Lung (tissue), 12 donors: Measurements from ENCODE around the gene CACNA1G. TPM values are rescaled to one million over a fixed set of nuclear protein-coding genes. Genes with fewer than 3 reads are reported as not detected.

Experiments
- ATAC-seq: fragments of 200-7000 bp; cut with Tn5 transposase; one replicate; pipeline ENCODE4 v1.9.1; 2020; ENCODE audit warnings: moderate number of reproducible peaks; ENCODE audit not compliant: insufficient read depth, low FRiP score
- DNase-seq, 3 donors: peaks; one replicate each; pipeline ENCODE4 v3.0.0-alpha.2; 2013 to 2017
- H3K27ac ChIP-seq, 2 donors: one replicate each; pipeline ENCODE4 v1.5.1; 2013; ENCODE audit warnings: mild to moderate bottlenecking in 2 of 2, moderate library complexity in 2 of 2, control low read depth in 1 of 2, inconsistent platforms in 1 of 2, low read depth in 1 of 2, low read length in 1 of 2
- H3K27me3 ChIP-seq, 3 donors: one replicate each; pipeline ENCODE4 v1.5.1; 2013; ENCODE audit warnings: low read length in 2 of 3; ENCODE audit not compliant: control insufficient read depth in 3 of 3, insufficient read depth in 3 of 3
- H3K36me3 ChIP-seq, 4 donors: one replicate each; pipeline ENCODE4 v1.5.1; 2013; ENCODE audit warnings: low read length in 4 of 4, mild to moderate bottlenecking in 1 of 4, moderate library complexity in 1 of 4; ENCODE audit not compliant: control insufficient read depth in 4 of 4, insufficient read depth in 4 of 4
- H3K4me1 ChIP-seq, 5 donors: one replicate each; pipeline ENCODE4 v1.5.1; 2013; ENCODE audit warnings: low read length in 5 of 5, mild to moderate bottlenecking in 2 of 5, moderate library complexity in 1 of 5; ENCODE audit not compliant: control insufficient read depth in 5 of 5, insufficient read depth in 5 of 5
- H3K4me3 ChIP-seq: one replicate; pipeline ENCODE4 v1.5.1; 2013; ENCODE audit warnings: mild to moderate bottlenecking, control low read depth, moderate library complexity
- H3K9ac ChIP-seq, 2 donors: one replicate each; pipeline ENCODE4 v1.5.1; 2013; ENCODE audit warnings: low read length in 2 of 2, control low read depth in 1 of 2; ENCODE audit not compliant: insufficient read depth in 1 of 2
- H3K9me3 ChIP-seq, 4 donors: one replicate each; pipeline ENCODE4 v1.5.1; 2013; ENCODE audit warnings: low read length in 3 of 4, mild to moderate bottlenecking in 1 of 4, moderate library complexity in 1 of 4; ENCODE audit not compliant: control insufficient read depth in 4 of 4, insufficient read depth in 3 of 4
- WGBS, 2 donors: extraction: QIAGEN DNeasy Blood & Tissue Kit; methylation state at CpG; one replicate each; pipeline ENCODE4 v1.1.7; 2013; 5-methylcytosine and 5-hydroxymethylcytosine counted together
- polyA plus RNA-seq, 2 donors: library from polyadenylated mRNA; stranded (reverse); fragments of 200-250 nt; gene quantifications; one replicate each; pipeline ENCODE4 v1.2.1, GENCODE V29; 2013
- total RNA-seq, 2 donors: library from RNA; depleted of rRNA in 1 of 2; stranded (reverse); fragments of >200 nt in 1 of 2; gene quantifications; one replicate each; pipeline ENCODE4 v1.2.1, GENCODE V29; 2014 to 2021
- TF ChIP-seq, protein P1 (sequence below): IDR thresholded peaks from 2 replicates; pipeline ENCODE4 v1.5.1; 2012; ENCODE audit warnings: mild to moderate bottlenecking; ENCODE audit errors: control extremely low read depth, extremely low read depth
- donor health status: control.
- donor health status: control.
- donor health status: Bipolar disorder and iron deficiency.
- donor health status: healthy.
- donor health status: DM: yes; HTN: yes; CAD: no.

CACNA1G gene
- total and polyA plus RNA-seq, 4 donors: 0.14 to 3.6 (median 0.24) TPM

GRCh38 chr17:50627036-50627781 lies 66.7 kb downstream of the CACNA1G start:
- Histone ChIP-seq H3K9me3 (no peaks in the 10 kb centered on the region), H3K9ac (no peak overlapping the region), H3K4me1 (peaks cover 0 to 38% (median 10%) of the 10 kb centered on the region in 5 donors), H3K36me3 (peaks cover 0 to 4% (median 0%) of the 10 kb centered on the region in 4 donors), H3K27me3 (no peaks in the 10 kb centered on the region), H3K27ac (no peak overlapping the region), H3K4me3 (no peak overlapping the region)
- no peak for ATAC-seq
- DNase-seq: no peak
- WGBS, 2 donors: 84 to 86% methylated on average over 17 of the region's 17 CpGs
- TF ChIP-seq, protein P1, sequence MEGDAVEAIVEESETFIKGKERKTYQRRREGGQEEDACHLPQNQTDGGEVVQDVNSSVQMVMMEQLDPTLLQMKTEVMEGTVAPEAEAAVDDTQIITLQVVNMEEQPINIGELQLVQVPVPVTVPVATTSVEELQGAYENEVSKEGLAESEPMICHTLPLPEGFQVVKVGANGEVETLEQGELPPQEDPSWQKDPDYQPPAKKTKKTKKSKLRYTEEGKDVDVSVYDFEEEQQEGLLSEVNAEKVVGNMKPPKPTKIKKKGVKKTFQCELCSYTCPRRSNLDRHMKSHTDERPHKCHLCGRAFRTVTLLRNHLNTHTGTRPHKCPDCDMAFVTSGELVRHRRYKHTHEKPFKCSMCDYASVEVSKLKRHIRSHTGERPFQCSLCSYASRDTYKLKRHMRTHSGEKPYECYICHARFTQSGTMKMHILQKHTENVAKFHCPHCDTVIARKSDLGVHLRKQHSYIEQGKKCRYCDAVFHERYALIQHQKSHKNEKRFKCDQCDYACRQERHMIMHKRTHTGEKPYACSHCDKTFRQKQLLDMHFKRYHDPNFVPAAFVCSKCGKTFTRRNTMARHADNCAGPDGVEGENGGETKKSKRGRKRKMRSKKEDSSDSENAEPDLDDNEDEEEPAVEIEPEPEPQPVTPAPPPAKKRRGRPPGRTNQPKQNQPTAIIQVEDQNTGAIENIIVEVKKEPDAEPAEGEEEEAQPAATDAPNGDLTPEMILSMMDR: no peak

- DNase-seq: peak; percentile 67 to 90 (median 83)
Observed at GRCh38 chr17:50627782-50628601, 67.5 kb downstream of the CACNA1G start.

GRCh38 chr17:50629902-50630301 lies 69.4 kb downstream of the CACNA1G start:
- Histone ChIP-seq H3K9me3 (no peaks in the 10 kb centered on the region), H3K27me3 (no peaks in the 10 kb centered on the region)

More at GRCh38 chr17:50627782-50628601, 67.5 kb downstream of the CACNA1G start:
- Histone ChIP-seq H3K4me3 (no peak overlapping the region), H3K4me1 (peaks cover 0 to 38% (median 10%) of the 10 kb centered on the region in 5 donors), H3K27me3 (no peaks in the 10 kb centered on the region), H3K9ac (no peak overlapping the region), H3K36me3 (peaks cover 0 to 4% (median 0%) of the 10 kb centered on the region in 4 donors), H3K9me3 (no peaks in the 10 kb centered on the region), H3K27ac (no peak overlapping the region)
- ATAC-seq: no peak
- WGBS, 2 donors: 11 to 23% methylated on average over 17 of the region's 17 CpGs
- TF ChIP-seq, protein P1: no peak

More at GRCh38 chr17:50629902-50630301, 69.4 kb downstream of the CACNA1G start:
- ATAC-seq: no peak
- no peak for DNase-seq
- Histone ChIP-seq H3K36me3 (no peaks in the 10 kb centered on the region), H3K9ac (no peak overlapping the region), H3K4me1 (peaks cover 0 to 48% (median 10%) of the 10 kb centered on the region in 5 donors), H3K27ac (no peak overlapping the region), H3K4me3 (no peak overlapping the region)
- TF ChIP-seq, protein P1: no peak
- 66 to 71% methylated on average over 6 of the region's 6 CpGs for WGBS, 2 donors
